MM.1S (cell line): ENCODE results near the gene ZNF3.

Experiments
- CTCF ChIP-seq: fragments of 300-600 bp; sonication (generic); IDR thresholded peaks from 2 replicates; pipeline ENCODE4 v1.5.1; 2016; ENCODE audit warnings: antibody characterized with exemption, low read length, mixed read lengths
- EZH2 ChIP-seq: fragments of 300-600 bp; sonication (generic); optimal IDR thresholded peaks from 2 replicates; pipeline ENCODE3; 2017; ENCODE audit warnings: low read depth, mild to moderate bottlenecking, antibody characterized with exemption, low read length, mixed read lengths

GRCh38 chr7:100021297-100021696, 60.2 kb downstream of the ZNF3 start:
- TF ChIP-seq CTCF (no peak), EZH2 (no peak)
